GM12878 (cell line): ENCODE data around the gene RNF103. TPM values are rescaled to one million over a fixed set of nuclear protein-coding genes. Genes with fewer than 3 reads are reported as not detected.

Source experiments
- ATAC-seq: fragments of 200-7000 bp; cut with Tn5 transposase; 3 replicates; pipeline ENCODE4 v1.9.1; 2020; ENCODE audit warnings: mild to moderate bottlenecking, moderate library complexity
- BruUV-seq: library from RNA; stranded (reverse); fragments of 400-500 nt; replicated peaks from 2 replicates; lab custom pipeline; 2021; lab: Mats Ljungman, UMichigan
- CTCF ChIA-PET: fragments of 300-600 bp; sonication (Branson Sonifier 250); formaldehyde crosslinking; extraction: SDS; loops from one replicate; lab custom pipeline; 2021; ENCODE audit warnings: inconsistent platforms; lab: Yijun Ruan, JAX
- POLR2A ChIA-PET: fragments of 350-600 bp; formaldehyde crosslinking; extraction: SDS; loops from one replicate; lab custom pipeline; 2021; ENCODE audit warnings: inconsistent platforms; lab: Charles Lee
- RAD21 ChIA-PET: fragments of 300-600 bp; sonication (Branson Sonifier 250); formaldehyde crosslinking; loops from one replicate; lab custom pipeline; 2023; ENCODE audit warnings: antibody characterized with exemption; ENCODE audit not compliant: unreplicated experiment; lab: Charles Lee
- SMC1A ChIA-PET: fragments of 300-600 bp; sonication (Branson Sonifier 250); formaldehyde crosslinking; loops from one replicate; lab custom pipeline; 2023; ENCODE audit not compliant: unreplicated experiment, uncharacterized antibody; lab: Charles Lee
- DNase-seq: peaks from one replicate; pipeline ENCODE4 v3.0.0-alpha.2; 2011; ENCODE audit warnings: low read depth, low spot score
- FAIRE-seq: peaks from 3 replicates; lab custom pipeline; 2011; peaks lifted over from hg19 to GRCh38; lab: Jason Lieb, UNC
- H2AFZ ChIP-seq: 2 replicates; pipeline ENCODE4 v1.6.0; 2011; ENCODE audit warnings: low read depth, low read length, control low read depth; ENCODE audit not compliant: control insufficient read depth
- H3K27ac ChIP-seq: 2 replicates; pipeline ENCODE4 v1.5.1; 2011; ENCODE audit warnings: control low read depth; ENCODE audit not compliant: control insufficient read depth, insufficient read depth
- H3K27me3 ChIP-seq, 2 experiments: replicated peaks in 1 of 2; 2 replicates each; pipeline versions ENCODE4 v1.6.0 to v1.6.1; 2011; ENCODE audit warnings: low read length in 1 of 2; ENCODE audit not compliant: control insufficient read depth in 2 of 2, insufficient read depth in 2 of 2
- H3K36me3 ChIP-seq, 2 experiments: 2 replicates each; pipeline ENCODE4 v1.5.1; 2011; ENCODE audit warnings: low read length in 1 of 2; ENCODE audit not compliant: control insufficient read depth in 2 of 2, insufficient read depth in 2 of 2
- H3K4me1 ChIP-seq: 2 replicates; pipeline ENCODE4 v1.6.1; 2011; ENCODE audit warnings: mild to moderate bottlenecking, low read length, moderate library complexity, mixed read lengths; ENCODE audit not compliant: control insufficient read depth, insufficient read depth
- H3K4me2 ChIP-seq: 2 replicates; pipeline ENCODE4 v1.6.0; 2011; ENCODE audit warnings: control low read depth; ENCODE audit not compliant: control insufficient read depth, insufficient read depth
- H3K4me3 ChIP-seq: fragments of 200-600 bp; sonication (generic); 2 replicates; pipeline ENCODE4 v1.5.1; 2016
- H3K79me2 ChIP-seq: 2 replicates; pipeline ENCODE4 v1.6.0; 2011; ENCODE audit warnings: low read length; ENCODE audit not compliant: control insufficient read depth, insufficient read depth
- H3K9ac ChIP-seq: 2 replicates; pipeline ENCODE4 v1.8.0; 2011; ENCODE audit warnings: low read length, control low read depth, mixed read lengths; ENCODE audit not compliant: control insufficient read depth, insufficient read depth
- H3K9me3 ChIP-seq: replicated peaks from 3 replicates; pipeline ENCODE4 v1.5.1; 2011; ENCODE audit warnings: mild to moderate bottlenecking, low read length; ENCODE audit not compliant: control insufficient read depth, insufficient read depth
- H4K20me1 ChIP-seq: 2 replicates; pipeline ENCODE4 v1.6.0; 2011; ENCODE audit not compliant: control insufficient read depth, insufficient read depth
- ATF7 ChIP-seq: fragments of 450-650 bp; IDR thresholded peaks from 2 replicates; pipeline ENCODE4 v1.6.1; 2016; ENCODE audit warnings: low read depth, mild to moderate bottlenecking
- BCL11A ChIP-seq: IDR thresholded peaks from 2 replicates; pipeline ENCODE4 v1.6.1; 2011; ENCODE audit warnings: low read depth, low read length
- CBX3 ChIP-seq: fragments of 200-600 bp; sonication (generic); IDR thresholded peaks from 2 replicates; pipeline ENCODE4 v1.6.1; 2016; ENCODE audit warnings: low read depth, borderline replicate concordance
- CBX5 ChIP-seq: sonication (generic); IDR thresholded peaks from 2 replicates; pipeline ENCODE4 v1.6.1; 2016; ENCODE audit warnings: low read depth, moderate library complexity, mild to moderate bottlenecking, inconsistent platforms
- CHD2 ChIP-seq: IDR thresholded peaks from 2 replicates; pipeline ENCODE4 v1.6.1; 2011; ENCODE audit warnings: low read depth, low read length, improper control_type of control experiment, borderline replicate concordance
- CHD4 ChIP-seq: fragments of 200-600 bp; sonication (generic); IDR thresholded peaks from 2 replicates; pipeline ENCODE4 v1.6.1; 2016; ENCODE audit warnings: mild to moderate bottlenecking
- CREM ChIP-seq: IDR thresholded peaks from 2 replicates; pipeline ENCODE4 v1.6.1; 2014; ENCODE audit warnings: antibody characterized with exemption, low read depth
- FOXK2 ChIP-seq: fragments of 450-650 bp; IDR thresholded peaks from 2 replicates; pipeline ENCODE4 v1.6.1; 2017; ENCODE audit warnings: mild to moderate bottlenecking, moderate library complexity
- HDAC2 ChIP-seq: fragments of 200-600 bp; sonication (generic); IDR thresholded peaks from 2 replicates; pipeline ENCODE4 v1.6.1; 2017
- IKZF2 ChIP-seq, 2 experiments: fragments of 450-650 bp; IDR thresholded peaks; 2 replicates each; pipeline ENCODE4 v1.6.1; 2017; ENCODE audit warnings: mild to moderate bottlenecking in 2 of 2, moderate library complexity in 2 of 2
- IRF4 ChIP-seq: IDR thresholded peaks from 2 replicates; pipeline ENCODE4 v1.6.1; 2011; ENCODE audit warnings: low read depth, low read length
- NFIC ChIP-seq: IDR thresholded peaks from 2 replicates; pipeline ENCODE4 v1.6.1; 2012; ENCODE audit warnings: low read depth, mild to moderate bottlenecking, inconsistent platforms, low read length, moderate library complexity
- NR2C1 ChIP-seq: fragments of 450-650 bp; IDR thresholded peaks from 2 replicates; pipeline ENCODE4 v1.6.1; 2017; ENCODE audit warnings: antibody characterized with exemption, mild to moderate bottlenecking, moderate library complexity
- NR2C2 ChIP-seq: IDR thresholded peaks from 2 replicates; pipeline ENCODE4 v1.6.1; 2011; ENCODE audit warnings: borderline replicate concordance, low read depth; ENCODE audit not compliant: control insufficient read depth, insufficient read length
- NRF1 ChIP-seq: conservative IDR thresholded peaks from 2 replicates; pipeline ENCODE4 v1.6.1; 2011; ENCODE audit warnings: mild to moderate bottlenecking, low read depth, low read length, improper control_type of control experiment
- SREBF2 ChIP-seq: IDR thresholded peaks from 2 replicates; pipeline ENCODE4 v1.6.1; 2012; ENCODE audit warnings: mild to moderate bottlenecking, low read length
- YBX1 ChIP-seq: fragments of 450-650 bp; IDR thresholded peaks from 2 replicates; pipeline ENCODE4 v1.6.1; 2016; ENCODE audit warnings: antibody characterized with exemption
- WGBS: methylation state at CpG from one replicate; pipeline ENCODE4 v1.1.6; 2016; ENCODE audit warnings: low lambda C conversion rate; ENCODE audit not compliant: insufficient replicate concordance, insufficient coverage; ENCODE audit errors: missing lambda C conversion rate; 5-methylcytosine and 5-hydroxymethylcytosine counted together
- in situ Hi-C: fragments of 300-500 bp; cut with MboI; formaldehyde crosslinking; loops from 9 replicates; pipeline ENCODE4 v1.14.3; 2018; ENCODE audit warnings: mixed read lengths
- intact Hi-C: fragments of 100-400 bp; cut with micrococcal nuclease; formaldehyde crosslinking; loops from one replicate; pipeline ENCODE4 v1.14.2; 2022; ENCODE audit not compliant: unreplicated experiment
- polyA plus RNA-seq, 11 experiments: library from polyadenylated mRNA; depleted of rRNA in 4 of 11; unstranded in 6 of 11; stranded (reverse) in 5 of 11; fragments of >200 nt; fragmentation: Nextera tagmentation in 4 of 11; fragmentation: Illumina TruSeq in 1 of 11; extraction: Ambion mirVana in 4 of 11; extraction: Trizol in 1 of 11; gene quantifications; 1 replicate in 1 of 11; 2 replicates in 10 of 11; pipeline versions ENCODE4 v1.2.1 to v1.2.3, GENCODE V29; 2011 to 2016; ENCODE audit warnings: inconsistent platforms in 2 of 11, missing spikeins in 2 of 11, low read depth in 1 of 11
- total RNA-seq, 4 experiments: library from RNA; depleted of rRNA in 3 of 4; stranded (reverse); fragments of >200 nt in 3 of 4; fragmentation: Illumina TruSeq in 1 of 4; extraction: Trizol in 1 of 4; gene quantifications; 2 replicates each; pipeline versions ENCODE4 v1.2.1 to v1.2.3, GENCODE V29; 2013 to 2021
- TF ChIP-seq, protein P1 (sequence below): IDR thresholded peaks from 2 replicates; pipeline ENCODE4 v1.6.1; 2011; ENCODE audit warnings: low read depth, mild to moderate bottlenecking, low read length, moderate library complexity, borderline replicate concordance; ENCODE audit errors: extremely low read depth
- TF ChIP-seq, protein P2 (sequence below): IDR thresholded peaks from 2 replicates; pipeline ENCODE4 v1.6.1; 2011; ENCODE audit warnings: borderline replicate concordance, low read depth, mild to moderate bottlenecking, moderate library complexity, mixed read lengths, low read length; ENCODE audit not compliant: insufficient read depth; ENCODE audit errors: extremely low read length
- TF ChIP-seq, protein P3 (sequence below): fragments of 450-650 bp; formaldehyde crosslinking; IDR thresholded peaks from 2 replicates; pipeline ENCODE4 v1.4.0; 2020; ENCODE audit warnings: mild to moderate bottlenecking, moderate library complexity

Gene RNF103
- total and polyA plus RNA-seq, 10 of the 15 experiments (the other 5 are each of a cell fraction or from before 2014, with no cell fraction given), result 2.4 to 11.0 (median 8.0) TPM

DNA sequence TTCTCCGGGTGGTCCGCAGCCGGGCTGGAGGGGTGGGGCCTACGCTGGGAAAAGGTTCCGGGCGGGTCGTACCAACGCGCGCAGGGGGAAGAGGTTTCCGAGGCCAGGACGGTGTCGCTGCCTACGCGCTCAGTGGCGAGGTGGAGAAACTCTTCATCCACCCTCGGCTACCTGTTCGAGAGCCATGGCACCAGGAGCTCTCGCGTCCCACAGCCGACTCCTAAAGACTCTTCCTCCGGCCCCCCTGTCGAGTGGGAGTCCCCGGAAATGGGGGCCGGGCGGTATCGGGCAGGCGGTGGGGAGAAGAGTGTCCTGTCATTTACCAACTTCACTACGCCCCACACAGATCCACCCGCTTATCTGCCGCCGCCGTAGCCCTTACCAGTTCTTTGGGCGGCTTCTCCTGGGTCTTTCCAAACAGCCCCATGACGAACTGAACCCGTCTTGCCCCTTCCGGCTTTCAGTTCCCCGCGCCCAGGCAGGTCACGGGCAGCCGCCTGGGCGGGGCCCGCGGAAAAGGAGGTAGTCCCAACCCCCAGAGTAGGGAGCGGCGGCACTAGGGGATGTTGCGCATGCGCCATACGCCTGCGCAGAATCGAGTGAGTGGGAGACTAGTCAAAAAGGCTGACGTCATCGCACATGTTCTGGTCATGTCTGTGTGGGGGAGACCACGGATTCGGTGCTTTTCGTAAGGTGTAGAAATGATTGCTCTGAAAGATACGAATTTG is 60.6 kb downstream of the RNF103 start, which contains the start of gene CHMP3:
CHMP3 (minus strand) TSS at position 522 of the 728 bp plus-strand sequence; CDS start at position 427, 95 bp downstream.
- Histone ChIP-seq H3K79me2 (peaks cover 34% of the 10 kb centered on the region), H2AFZ (peak within 1 kb of the TSS; percentile 97), H3K4me3 (peak within 1 kb of the TSS; percentile 89), H3K9ac (peak within 1 kb of the TSS; percentile 95), H3K4me2 (peak within 1 kb of the TSS; percentile 71), H3K9me3 (peaks cover 2% of the 10 kb centered on the region), H3K27me3 (no peaks in the 10 kb centered on the region), H3K36me3 (no peaks in the 10 kb centered on the region), H3K4me1 (peaks cover 5% of the 10 kb centered on the region), H3K27ac (peak within 1 kb of the TSS; percentile 99), H4K20me1 (no peaks in the 10 kb centered on the region)
- ChIA-PET RAD21 (no interaction called here), SMC1A (interaction anchor here (0.7 to 1.6 kb wide), 5 partner anchors 10 to 122 kb away, joined by 3 to 6 read pairs (median 5); partner anchors contain the start of gene KDM3A), POLR2A (interaction anchor here (1.0 to 3.6 kb wide), 4 partner anchors 10 to 121 kb away, joined by 3 to 20 read pairs (median 8); partner anchors contain the start of gene KDM3A), CTCF (interaction anchor here (0.9 to 1.4 kb wide), 2 partner anchors 22 to 122 kb away, joined by 3 to 5 read pairs; partner anchors contain the start of gene KDM3A)
- FAIRE-seq, result peak; percentile 91
- DNase-seq, result peak; percentile 94
- peak; percentile 94 for ATAC-seq
- in situ Hi-C loops (no loop called here), intact Hi-C loops (loop anchor here (2.0 kb wide), 2 partner anchors 60 to 120 kb away; partner anchors contain the start of gene RNF103)
- WGBS, result 2% methylated on average over 56 of the region's 57 CpGs
- BruUV-seq, result TSS peak; percentile 70
- TF ChIP-seq, protein P1, sequence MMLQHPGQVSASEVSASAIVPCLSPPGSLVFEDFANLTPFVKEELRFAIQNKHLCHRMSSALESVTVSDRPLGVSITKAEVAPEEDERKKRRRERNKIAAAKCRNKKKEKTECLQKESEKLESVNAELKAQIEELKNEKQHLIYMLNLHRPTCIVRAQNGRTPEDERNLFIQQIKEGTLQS, result no peak
- TF ChIP-seq CHD4, result no peak
- peak; percentile 71; the same call in 1 of the 2 replicates for TF ChIP-seq CHD2
- TF ChIP-seq YBX1, result no peak
- TF ChIP-seq IRF4, result 0 out of 2 replicates have a peak, but pooled peaks have one; percentile 14
- TF ChIP-seq NR2C1, result peak; percentile 82
- TF ChIP-seq SREBF2, result no peak
- TF ChIP-seq IKZF2 (IDR thresholded peaks at IDR 0.05), result peak; percentile 17 to 36; a peak in 2 of 4 replicates
- no peak for TF ChIP-seq CBX3
- TF ChIP-seq BCL11A, result 0 out of 2 replicates have a peak, but pooled peaks have one; percentile 2
- peak; percentile 56 for TF ChIP-seq CBX5
- TF ChIP-seq, protein P2, sequence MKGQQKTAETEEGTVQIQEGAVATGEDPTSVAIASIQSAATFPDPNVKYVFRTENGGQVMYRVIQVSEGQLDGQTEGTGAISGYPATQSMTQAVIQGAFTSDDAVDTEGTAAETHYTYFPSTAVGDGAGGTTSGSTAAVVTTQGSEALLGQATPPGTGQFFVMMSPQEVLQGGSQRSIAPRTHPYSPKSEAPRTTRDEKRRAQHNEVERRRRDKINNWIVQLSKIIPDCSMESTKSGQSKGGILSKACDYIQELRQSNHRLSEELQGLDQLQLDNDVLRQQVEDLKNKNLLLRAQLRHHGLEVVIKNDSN, result peak; percentile 17
- TF ChIP-seq NFIC, result peak; percentile 70; the same call in 1 of the 2 replicates
- TF ChIP-seq NRF1, result peak; percentile 89
- TF ChIP-seq FOXK2, result peak; percentile 98
- no peak for TF ChIP-seq NR2C2
- no peak for TF ChIP-seq HDAC2
- TF ChIP-seq CREM, result peak; percentile 80
- TF ChIP-seq ATF7, result peak; percentile 100
- TF ChIP-seq, protein P3, sequence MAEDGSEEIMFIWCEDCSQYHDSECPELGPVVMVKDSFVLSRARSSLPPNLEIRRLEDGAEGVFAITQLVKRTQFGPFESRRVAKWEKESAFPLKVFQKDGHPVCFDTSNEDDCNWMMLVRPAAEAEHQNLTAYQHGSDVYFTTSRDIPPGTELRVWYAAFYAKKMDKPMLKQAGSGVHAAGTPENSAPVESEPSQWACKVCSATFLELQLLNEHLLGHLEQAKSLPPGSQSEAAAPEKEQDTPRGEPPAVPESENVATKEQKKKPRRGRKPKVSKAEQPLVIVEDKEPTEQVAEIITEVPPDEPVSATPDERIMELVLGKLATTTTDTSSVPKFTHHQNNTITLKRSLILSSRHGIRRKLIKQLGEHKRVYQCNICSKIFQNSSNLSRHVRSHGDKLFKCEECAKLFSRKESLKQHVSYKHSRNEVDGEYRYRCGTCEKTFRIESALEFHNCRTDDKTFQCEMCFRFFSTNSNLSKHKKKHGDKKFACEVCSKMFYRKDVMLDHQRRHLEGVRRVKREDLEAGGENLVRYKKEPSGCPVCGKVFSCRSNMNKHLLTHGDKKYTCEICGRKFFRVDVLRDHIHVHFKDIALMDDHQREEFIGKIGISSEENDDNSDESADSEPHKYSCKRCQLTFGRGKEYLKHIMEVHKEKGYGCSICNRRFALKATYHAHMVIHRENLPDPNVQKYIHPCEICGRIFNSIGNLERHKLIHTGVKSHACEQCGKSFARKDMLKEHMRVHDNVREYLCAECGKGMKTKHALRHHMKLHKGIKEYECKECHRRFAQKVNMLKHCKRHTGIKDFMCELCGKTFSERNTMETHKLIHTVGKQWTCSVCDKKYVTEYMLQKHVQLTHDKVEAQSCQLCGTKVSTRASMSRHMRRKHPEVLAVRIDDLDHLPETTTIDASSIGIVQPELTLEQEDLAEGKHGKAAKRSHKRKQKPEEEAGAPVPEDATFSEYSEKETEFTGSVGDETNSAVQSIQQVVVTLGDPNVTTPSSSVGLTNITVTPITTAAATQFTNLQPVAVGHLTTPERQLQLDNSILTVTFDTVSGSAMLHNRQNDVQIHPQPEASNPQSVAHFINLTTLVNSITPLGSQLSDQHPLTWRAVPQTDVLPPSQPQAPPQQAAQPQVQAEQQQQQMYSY, result peak; percentile 85
